IPS DF 19.7 (cell line): Measurements from ENCODE around the gene MASP1.

Experiments used
- DNase-seq: peaks from one replicate; pipeline ENCODE4 v3.0.0-alpha.2; 2013; ENCODE audit warnings: low read depth, low spot score

MASP1 gene

DNA sequence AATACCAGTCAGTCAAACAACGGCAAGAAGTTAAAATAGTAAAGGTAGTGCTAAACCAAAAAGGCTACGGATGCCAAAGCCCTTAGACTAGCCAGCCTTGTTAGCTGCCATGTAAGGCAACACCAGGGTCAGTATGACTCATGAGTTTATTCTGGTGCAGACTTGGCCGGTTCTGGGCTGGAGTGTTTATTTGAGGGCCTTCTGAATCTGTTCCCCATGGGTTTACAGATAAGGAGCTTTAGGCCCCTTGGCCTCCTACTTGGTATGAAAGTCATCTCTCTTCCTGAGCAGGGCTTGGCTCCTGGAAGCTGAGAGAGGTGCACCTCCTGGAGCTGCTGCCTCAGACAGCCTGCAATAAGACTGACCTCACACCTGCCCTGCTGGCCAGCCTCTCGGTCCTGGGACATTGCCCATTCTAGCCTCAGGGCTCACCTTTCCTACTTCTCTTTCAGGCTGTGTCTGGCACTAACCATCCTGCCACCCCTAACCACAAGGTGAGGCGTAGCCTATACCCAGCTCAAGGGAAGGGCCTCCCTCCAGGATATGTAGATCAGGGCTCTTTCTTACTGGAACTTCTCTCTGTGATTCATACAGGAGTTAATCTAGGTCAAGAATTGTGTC is 104.6 kb downstream of the MASP1 start:
- DNase-seq, result no peak

- DNase-seq, result no peak
These were observed 105.2 kb downstream of the MASP1 start for GRCh38 chr3:187186375-187186774.

DNA sequence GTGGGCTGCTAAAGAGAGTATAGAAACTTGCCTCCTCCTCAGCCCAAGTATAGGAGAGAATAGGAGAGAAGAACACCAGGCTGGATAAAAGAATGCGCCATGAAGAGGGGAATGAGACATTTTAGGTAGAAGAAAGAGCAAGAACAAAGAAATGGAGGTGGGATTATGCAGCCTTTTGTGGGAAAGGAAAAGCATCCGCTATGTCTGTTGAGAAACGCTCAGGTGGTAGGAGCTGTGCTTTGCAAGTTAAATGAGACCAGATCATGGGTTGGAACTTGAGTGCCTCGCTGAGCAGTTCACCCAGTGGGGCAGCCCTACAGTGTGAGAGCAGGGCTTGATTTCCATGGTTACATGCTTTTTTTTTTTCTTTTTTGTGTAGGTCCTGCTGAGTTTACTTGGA is 105.8 kb downstream of the MASP1 start:
- DNase-seq, result peak; percentile 96
